Measurements from ENCODE around the gene DDOST. TPM values are rescaled to one million over a fixed set of nuclear protein-coding genes. Genes with fewer than 3 reads are reported as not detected.

DDOST gene
- polyA plus RNA-seq, 1 of the 3 experiments (the other 2 are of a cell fraction): 602 TPM

- H3K4me1 ChIP-seq (ENCODE audit: control insufficient read depth in 1 of 2, insufficient read depth in 2 of 2, low read depth in 1 of 2, low read length in 1 of 2): peaks cover 0 to 7% of the 10 kb centered on the region in 2 experiments; a peak in 1 of 4 replicates
- H3K9me2 ChIP-seq: no peaks in the 10 kb centered on the region
- no peaks in the 10 kb centered on the region for H3K9me3 ChIP-seq
- H4K20me1 ChIP-seq (ENCODE audit: insufficient read depth): no peaks in the 10 kb centered on the region
- 76% methylated on average over 4 of the region's 5 CpGs for whole genome bisulfite sequencing (ENCODE audit: low lambda C conversion rate)
- H3K4me3 ChIP-seq (ENCODE audit: low read depth in 2 of 2, low read length in 1 of 2): no peak overlapping the region
- peaks cover 4% of the 10 kb centered on the region for H3F3A ChIP-seq (replicated peaks; ENCODE audit: insufficient read depth)
- ChIA-PET POLR2A (no interaction called here), CTCF (interaction anchor here (1.1 to 2.1 kb wide), 2 partner anchors 10 to 12 kb away, joined by 3 to 7 read pairs; no protein-coding TSS in a partner anchor)
- no peak overlapping the region for H3K9ac ChIP-seq
- no peaks in the 10 kb centered on the region for H3K79me2 ChIP-seq (ENCODE audit: insufficient read depth)
- TF ChIP-seq NRF1 (IDR thresholded peaks at IDR 0.05; ENCODE audit: low read depth, low read length): no peak
- TF ChIP-seq, protein P1, sequence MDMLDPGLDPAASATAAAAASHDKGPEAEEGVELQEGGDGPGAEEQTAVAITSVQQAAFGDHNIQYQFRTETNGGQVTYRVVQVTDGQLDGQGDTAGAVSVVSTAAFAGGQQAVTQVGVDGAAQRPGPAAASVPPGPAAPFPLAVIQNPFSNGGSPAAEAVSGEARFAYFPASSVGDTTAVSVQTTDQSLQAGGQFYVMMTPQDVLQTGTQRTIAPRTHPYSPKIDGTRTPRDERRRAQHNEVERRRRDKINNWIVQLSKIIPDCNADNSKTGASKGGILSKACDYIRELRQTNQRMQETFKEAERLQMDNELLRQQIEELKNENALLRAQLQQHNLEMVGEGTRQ (IDR thresholded peaks at IDR 0.05; ENCODE audit: borderline replicate concordance, low read depth, low read length): no peak
- TF ChIP-seq ELF1 (IDR thresholded peaks at IDR 0.05): no peak
- TF ChIP-seq, protein P2, sequence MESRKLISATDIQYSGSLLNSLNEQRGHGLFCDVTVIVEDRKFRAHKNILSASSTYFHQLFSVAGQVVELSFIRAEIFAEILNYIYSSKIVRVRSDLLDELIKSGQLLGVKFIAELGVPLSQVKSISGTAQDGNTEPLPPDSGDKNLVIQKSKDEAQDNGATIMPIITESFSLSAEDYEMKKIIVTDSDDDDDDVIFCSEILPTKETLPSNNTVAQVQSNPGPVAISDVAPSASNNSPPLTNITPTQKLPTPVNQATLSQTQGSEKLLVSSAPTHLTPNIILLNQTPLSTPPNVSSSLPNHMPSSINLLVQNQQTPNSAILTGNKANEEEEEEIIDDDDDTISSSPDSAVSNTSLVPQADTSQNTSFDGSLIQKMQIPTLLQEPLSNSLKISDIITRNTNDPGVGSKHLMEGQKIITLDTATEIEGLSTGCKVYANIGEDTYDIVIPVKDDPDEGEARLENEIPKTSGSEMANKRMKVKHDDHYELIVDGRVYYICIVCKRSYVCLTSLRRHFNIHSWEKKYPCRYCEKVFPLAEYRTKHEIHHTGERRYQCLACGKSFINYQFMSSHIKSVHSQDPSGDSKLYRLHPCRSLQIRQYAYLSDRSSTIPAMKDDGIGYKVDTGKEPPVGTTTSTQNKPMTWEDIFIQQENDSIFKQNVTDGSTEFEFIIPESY (IDR thresholded peaks at IDR 0.05; ENCODE audit: borderline replicate concordance, low read depth): no peak
- TF ChIP-seq, protein P3, sequence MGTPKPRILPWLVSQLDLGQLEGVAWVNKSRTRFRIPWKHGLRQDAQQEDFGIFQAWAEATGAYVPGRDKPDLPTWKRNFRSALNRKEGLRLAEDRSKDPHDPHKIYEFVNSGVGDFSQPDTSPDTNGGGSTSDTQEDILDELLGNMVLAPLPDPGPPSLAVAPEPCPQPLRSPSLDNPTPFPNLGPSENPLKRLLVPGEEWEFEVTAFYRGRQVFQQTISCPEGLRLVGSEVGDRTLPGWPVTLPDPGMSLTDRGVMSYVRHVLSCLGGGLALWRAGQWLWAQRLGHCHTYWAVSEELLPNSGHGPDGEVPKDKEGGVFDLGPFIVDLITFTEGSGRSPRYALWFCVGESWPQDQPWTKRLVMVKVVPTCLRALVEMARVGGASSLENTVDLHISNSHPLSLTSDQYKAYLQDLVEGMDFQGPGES (IDR thresholded peaks at IDR 0.05; ENCODE audit: low read depth, low read length): no peak
- no peak for TF ChIP-seq TAF1 (IDR thresholded peaks at IDR 0.05; ENCODE audit: borderline replicate concordance, low read depth, low read length)
- no peak for TF ChIP-seq RXRA (IDR thresholded peaks at IDR 0.05; ENCODE audit: borderline replicate concordance, low read depth)
- no peak overlapping the region for H3K27ac ChIP-seq (ENCODE audit: low read depth in 2 of 2, low read length in 1 of 2)
- H3K4me2 ChIP-seq: no peak overlapping the region
- DNase-seq: no peak
- H3K27me3 ChIP-seq (ENCODE audit: insufficient read depth): no peaks in the 10 kb centered on the region
- no peaks in the 10 kb centered on the region for H3K36me3 ChIP-seq (replicated peaks in 1 of 2; ENCODE audit: control insufficient read depth in 1 of 2, insufficient read depth in 2 of 2, low read length in 1 of 2)
- no peak overlapping the region for H2AFZ ChIP-seq (ENCODE audit: low read depth)
Observed at GRCh38 chr1:20708891-20709290, 47.7 kb upstream of the DDOST start.

DNA sequence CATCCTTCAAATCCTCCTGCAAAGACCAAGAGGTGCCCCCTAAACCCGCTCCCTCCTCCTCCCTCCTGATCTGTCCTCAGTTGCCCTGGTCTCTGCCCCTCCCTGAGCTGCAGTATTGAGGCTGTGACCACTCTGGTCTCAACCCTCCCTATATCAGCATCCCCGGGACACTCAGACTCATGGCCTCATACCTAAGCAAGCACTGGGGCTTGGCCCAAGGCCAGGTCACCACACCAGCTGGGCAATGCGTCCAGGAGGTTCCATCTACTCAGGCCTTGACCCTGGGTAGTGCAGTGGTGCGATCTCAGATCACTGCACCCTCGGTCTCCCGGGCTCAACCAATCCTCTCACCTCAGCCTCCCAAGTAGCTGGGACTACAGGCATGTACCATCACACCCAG, 46.9 kb upstream of the DDOST start:
- POLR2A ChIA-PET: no interaction called here
- no peak overlapping the region for H3K27ac ChIP-seq (ENCODE audit: low read depth in 2 of 2, low read length in 1 of 2)
- no peak overlapping the region for H3K4me2 ChIP-seq

More for the DNA sequence above, 46.9 kb upstream of the DDOST start:
- no peaks in the 10 kb centered on the region for H3K27me3 ChIP-seq (ENCODE audit: insufficient read depth)
- H2AFZ ChIP-seq (ENCODE audit: low read depth): no peak overlapping the region
- DNase-seq: no peak
- no peaks in the 10 kb centered on the region for H3K36me3 ChIP-seq (replicated peaks in 1 of 2; ENCODE audit: control insufficient read depth in 1 of 2, insufficient read depth in 2 of 2, low read length in 1 of 2)
- H3K4me3 ChIP-seq (ENCODE audit: low read depth in 2 of 2, low read length in 1 of 2): no peak overlapping the region
- H3K9ac ChIP-seq: no peak overlapping the region
- peaks cover 4% of the 10 kb centered on the region for H3F3A ChIP-seq (replicated peaks; ENCODE audit: insufficient read depth)
- no peaks in the 10 kb centered on the region for H3K79me2 ChIP-seq (ENCODE audit: insufficient read depth)
- no peaks in the 10 kb centered on the region for H3K9me3 ChIP-seq
- CTCF ChIA-PET: interaction anchor here (1.1 to 4.0 kb wide), 2 partner anchors 10 to 11 kb away, joined by 3 to 17 read pairs; no protein-coding TSS in a partner anchor
- H3K9me2 ChIP-seq: no peaks in the 10 kb centered on the region
- 48% methylated on average over 3 of the region's 6 CpGs for WGBS (ENCODE audit: low lambda C conversion rate)
- H4K20me1 ChIP-seq (ENCODE audit: insufficient read depth): no peaks in the 10 kb centered on the region
- TF ChIP-seq MAX (IDR thresholded peaks at IDR 0.05; ENCODE audit: low read depth): no peak
- TF ChIP-seq CHD2 (IDR thresholded peaks at IDR 0.05; ENCODE audit: low read length, partially characterized antibody): no peak
- TF ChIP-seq, protein P4, sequence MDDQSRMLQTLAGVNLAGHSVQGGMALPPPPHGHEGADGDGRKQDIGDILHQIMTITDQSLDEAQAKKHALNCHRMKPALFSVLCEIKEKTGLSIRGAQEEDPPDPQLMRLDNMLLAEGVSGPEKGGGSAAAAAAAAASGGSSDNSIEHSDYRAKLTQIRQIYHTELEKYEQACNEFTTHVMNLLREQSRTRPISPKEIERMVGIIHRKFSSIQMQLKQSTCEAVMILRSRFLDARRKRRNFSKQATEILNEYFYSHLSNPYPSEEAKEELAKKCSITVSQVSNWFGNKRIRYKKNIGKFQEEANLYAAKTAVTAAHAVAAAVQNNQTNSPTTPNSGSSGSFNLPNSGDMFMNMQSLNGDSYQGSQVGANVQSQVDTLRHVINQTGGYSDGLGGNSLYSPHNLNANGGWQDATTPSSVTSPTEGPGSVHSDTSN (IDR thresholded peaks at IDR 0.05): no peak
- TF ChIP-seq FOXM1 (IDR thresholded peaks at IDR 0.05; ENCODE audit: low read depth): no peak
- TF ChIP-seq MXI1 (IDR thresholded peaks at IDR 0.05; ENCODE audit: low read depth, low read length): no peak
- TF ChIP-seq GABPA (IDR thresholded peaks at IDR 0.05; ENCODE audit: low read depth): no peak
- no peak for TF ChIP-seq EP300 (IDR thresholded peaks at IDR 0.05; ENCODE audit: borderline replicate concordance in 1 of 2, low read depth in 1 of 2, low read length in 1 of 2)
- TF ChIP-seq TEAD4 (IDR thresholded peaks at IDR 0.05; ENCODE audit: borderline replicate concordance, insufficient read depth): no peak
- H3K4me1 ChIP-seq (ENCODE audit: control insufficient read depth in 1 of 2, insufficient read depth in 2 of 2, low read depth in 1 of 2, low read length in 1 of 2): peaks cover 0 to 7% of the 10 kb centered on the region in 2 experiments; a peak in 1 of 4 replicates

All from SK-N-SH (cell line).